ENCODE data around the gene BTNL3.

Gene BTNL3, protein sequence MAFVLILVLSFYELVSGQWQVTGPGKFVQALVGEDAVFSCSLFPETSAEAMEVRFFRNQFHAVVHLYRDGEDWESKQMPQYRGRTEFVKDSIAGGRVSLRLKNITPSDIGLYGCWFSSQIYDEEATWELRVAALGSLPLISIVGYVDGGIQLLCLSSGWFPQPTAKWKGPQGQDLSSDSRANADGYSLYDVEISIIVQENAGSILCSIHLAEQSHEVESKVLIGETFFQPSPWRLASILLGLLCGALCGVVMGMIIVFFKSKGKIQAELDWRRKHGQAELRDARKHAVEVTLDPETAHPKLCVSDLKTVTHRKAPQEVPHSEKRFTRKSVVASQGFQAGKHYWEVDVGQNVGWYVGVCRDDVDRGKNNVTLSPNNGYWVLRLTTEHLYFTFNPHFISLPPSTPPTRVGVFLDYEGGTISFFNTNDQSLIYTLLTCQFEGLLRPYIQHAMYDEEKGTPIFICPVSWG

DNA sequence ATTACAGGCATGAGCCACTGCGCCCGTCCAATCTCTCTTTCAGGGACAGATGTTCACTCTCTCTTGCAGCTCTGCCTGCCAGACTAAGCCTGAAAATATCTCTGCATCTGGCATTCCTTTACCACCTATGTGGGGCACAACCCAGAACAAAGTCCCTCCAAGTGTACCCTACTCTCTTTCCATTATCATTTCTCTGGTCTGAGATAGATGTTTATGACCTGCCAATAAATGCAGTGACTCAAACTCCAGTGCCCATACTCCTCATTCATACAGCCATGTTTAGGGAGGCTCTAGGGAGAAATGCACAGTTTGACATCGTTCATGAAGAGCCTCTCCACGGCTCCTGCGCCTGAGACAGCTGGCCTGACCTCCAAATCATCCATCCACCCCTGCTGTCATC, at the start of gene BTNL3:
Gene BTNL3 (plus strand): TSS at position 255 of the 400 bp plus-strand sequence. CDS start 183 bp downstream, outside the sequence.
- TF ChIP-seq, protein P1, sequence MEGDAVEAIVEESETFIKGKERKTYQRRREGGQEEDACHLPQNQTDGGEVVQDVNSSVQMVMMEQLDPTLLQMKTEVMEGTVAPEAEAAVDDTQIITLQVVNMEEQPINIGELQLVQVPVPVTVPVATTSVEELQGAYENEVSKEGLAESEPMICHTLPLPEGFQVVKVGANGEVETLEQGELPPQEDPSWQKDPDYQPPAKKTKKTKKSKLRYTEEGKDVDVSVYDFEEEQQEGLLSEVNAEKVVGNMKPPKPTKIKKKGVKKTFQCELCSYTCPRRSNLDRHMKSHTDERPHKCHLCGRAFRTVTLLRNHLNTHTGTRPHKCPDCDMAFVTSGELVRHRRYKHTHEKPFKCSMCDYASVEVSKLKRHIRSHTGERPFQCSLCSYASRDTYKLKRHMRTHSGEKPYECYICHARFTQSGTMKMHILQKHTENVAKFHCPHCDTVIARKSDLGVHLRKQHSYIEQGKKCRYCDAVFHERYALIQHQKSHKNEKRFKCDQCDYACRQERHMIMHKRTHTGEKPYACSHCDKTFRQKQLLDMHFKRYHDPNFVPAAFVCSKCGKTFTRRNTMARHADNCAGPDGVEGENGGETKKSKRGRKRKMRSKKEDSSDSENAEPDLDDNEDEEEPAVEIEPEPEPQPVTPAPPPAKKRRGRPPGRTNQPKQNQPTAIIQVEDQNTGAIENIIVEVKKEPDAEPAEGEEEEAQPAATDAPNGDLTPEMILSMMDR (IDR thresholded peaks at IDR 0.05; ENCODE audit: low read depth, low read length) = no peak
- no peak within 1 kb of the TSS for H3K4me3 ChIP-seq (ENCODE audit: low read depth, low read length)

DNA sequence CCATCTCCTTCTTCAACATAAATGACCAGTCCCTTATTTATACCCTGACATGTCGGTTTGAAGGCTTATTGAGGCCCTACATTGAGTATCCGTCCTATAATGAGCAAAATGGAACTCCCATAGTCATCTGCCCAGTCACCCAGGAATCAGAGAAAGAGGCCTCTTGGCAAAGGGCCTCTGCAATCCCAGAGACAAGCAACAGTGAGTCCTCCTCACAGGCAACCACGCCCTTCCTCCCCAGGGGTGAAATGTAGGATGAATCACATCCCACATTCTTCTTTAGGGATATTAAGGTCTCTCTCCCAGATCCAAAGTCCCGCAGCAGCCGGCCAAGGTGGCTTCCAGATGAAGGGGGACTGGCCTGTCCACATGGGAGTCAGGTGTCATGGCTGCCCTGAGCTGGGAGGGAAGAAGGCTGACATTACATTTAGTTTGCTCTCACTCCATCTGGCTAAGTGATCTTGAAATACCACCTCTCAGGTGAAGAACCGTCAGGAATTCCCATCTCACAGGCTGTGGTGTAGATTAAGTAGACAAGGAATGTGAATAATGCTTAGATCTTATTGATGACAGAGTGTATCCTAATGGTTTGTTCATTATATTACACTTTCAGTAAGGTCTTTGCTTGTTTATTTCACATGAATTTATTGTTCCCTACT, 38.2 kb upstream of the BTNL3 start:
- no peak overlapping the region for H3K4me3 ChIP-seq (ENCODE audit: low read depth, low read length)
- TF ChIP-seq, protein P1 (IDR thresholded peaks at IDR 0.05; ENCODE audit: low read depth, low read length) = no peak

DNA sequence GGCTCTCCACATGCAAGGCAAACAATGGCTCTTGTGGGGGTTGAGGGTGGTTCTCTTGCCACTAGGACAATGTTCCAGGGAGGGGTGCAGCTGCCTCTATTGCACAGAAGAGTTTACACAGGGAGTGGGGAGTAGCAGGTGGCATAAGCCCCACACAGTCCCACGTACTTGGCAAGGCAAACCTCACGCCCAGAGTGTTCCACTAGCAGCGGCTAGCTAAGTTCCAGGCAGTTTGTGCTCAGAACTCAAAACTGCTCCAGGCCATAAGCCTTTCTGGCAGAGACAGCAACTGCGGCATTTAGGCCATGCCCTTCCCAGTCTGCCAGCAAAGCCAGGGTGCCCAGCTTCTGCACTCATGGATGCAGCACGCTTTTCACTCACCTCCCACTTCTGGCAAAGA, 29.0 kb upstream of the BTNL3 start:
- no peak overlapping the region for H3K4me3 ChIP-seq (ENCODE audit: low read depth, low read length)
- TF ChIP-seq, protein P1 (IDR thresholded peaks at IDR 0.05; ENCODE audit: low read depth, low read length) = no peak

DNA sequence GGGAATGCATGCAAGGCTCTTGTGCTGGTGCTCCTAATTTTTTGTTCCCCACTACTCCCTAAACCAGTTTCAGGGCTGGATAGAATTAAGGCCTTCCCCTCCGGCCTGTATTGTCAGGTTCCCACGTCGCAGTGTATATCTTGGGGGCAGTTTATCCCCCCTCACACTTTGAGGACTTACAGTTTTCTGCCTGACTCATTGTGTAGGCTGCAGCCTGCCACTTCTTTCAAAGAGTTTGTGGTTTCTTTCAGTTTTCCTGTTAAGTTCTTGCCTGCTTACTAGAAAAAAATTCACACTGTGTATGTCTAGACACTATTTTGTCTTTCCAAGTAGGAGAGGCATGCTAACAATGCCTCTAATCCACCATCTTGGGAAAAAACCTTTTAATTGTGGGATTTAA, 28.4 kb upstream of the BTNL3 start:
- TF ChIP-seq, protein P1 (IDR thresholded peaks at IDR 0.05; ENCODE audit: low read depth, low read length) = no peak
- no peak overlapping the region for H3K4me3 ChIP-seq (ENCODE audit: low read depth, low read length)

DNA sequence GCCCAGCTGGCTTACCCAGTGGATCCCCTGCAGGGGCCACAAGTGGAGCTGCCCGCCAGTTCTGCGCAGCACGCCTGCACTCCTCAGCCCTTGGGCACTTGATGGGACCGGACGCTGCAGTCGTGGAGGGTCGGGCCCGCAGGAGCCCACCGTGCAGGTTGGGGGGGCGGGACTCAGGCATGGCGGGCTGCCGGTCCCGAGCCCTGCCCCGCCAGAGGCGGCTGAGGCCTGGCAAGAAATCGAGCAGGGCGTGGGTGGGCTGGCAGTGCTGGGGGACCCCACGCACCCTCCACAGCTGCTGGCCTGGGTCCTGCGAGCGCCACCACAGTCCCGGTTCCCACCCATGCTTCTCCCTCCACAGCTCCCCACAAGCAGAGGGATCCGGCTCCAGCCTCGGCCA, 19.2 kb upstream of the BTNL3 start:
- H3K4me3 ChIP-seq (ENCODE audit: low read depth, low read length) = no peak overlapping the region
- TF ChIP-seq, protein P1 (IDR thresholded peaks at IDR 0.05; ENCODE audit: low read depth, low read length) = no peak

DNA sequence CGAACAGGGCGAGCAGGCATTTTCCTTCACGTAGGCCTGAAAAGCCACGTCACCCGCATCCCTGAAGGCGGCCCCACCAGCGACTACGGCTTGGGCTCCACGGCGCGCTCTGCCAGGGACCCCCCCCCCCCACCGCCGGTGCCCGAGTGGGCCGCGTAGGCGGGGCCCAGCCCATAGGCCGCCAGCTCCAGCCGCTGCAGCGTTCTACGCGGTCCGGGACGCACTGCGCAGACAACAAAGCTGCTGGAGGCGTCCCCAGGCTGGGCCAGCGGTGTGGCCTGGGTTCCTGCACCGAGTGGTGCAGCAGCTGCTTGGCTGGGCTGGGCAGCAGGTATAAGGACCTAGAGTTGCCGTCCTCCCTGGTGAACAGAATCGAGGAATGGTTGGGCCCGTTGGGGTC, 18.3 kb upstream of the BTNL3 start:
- TF ChIP-seq, protein P1 (IDR thresholded peaks at IDR 0.05; ENCODE audit: low read depth, low read length) = no peak
- H3K4me3 ChIP-seq (ENCODE audit: low read depth, low read length) = no peak overlapping the region

DNA sequence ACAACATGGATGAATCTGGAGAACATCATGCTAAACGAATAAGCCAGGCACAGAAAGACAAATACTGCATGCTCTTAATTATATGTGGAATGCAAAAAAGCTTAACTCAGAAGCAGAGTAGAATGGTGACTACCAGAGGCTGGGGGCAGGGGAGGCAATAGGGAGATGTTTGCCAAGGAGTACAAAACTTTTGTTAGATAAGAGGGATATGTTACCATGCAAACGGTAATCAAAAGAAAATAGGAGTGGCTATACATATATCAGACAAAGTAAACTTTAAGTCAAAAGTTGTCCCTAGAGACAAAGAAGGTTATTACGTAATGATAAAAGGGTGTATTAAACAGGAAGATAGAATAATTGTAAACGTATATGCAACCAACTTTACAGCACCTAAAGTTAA, 17.8 kb upstream of the BTNL3 start:
- no peak overlapping the region for H3K4me3 ChIP-seq (ENCODE audit: low read depth, low read length)
- TF ChIP-seq, protein P1 (IDR thresholded peaks at IDR 0.05; ENCODE audit: low read depth, low read length) = no peak

Data from WI38 (cell line).